Putamen (tissue), 1 donor: ENCODE results near the gene MLKL.
"Not testable (repeated sequence)": the region's sequence is repeated elsewhere in the genome, so short reads cannot be mapped to it uniquely, and the experiment has no call there.

Experiments
- DNase-seq: peaks from one replicate; pipeline ENCODE4 v3.0.0-alpha.2; 2016; ENCODE audit warnings: low spot score

Gene MLKL

GRCh38 chr16:74699666-74700065 lies 996 bp downstream of the MLKL start:
- DNase-seq: no peak

DNA sequence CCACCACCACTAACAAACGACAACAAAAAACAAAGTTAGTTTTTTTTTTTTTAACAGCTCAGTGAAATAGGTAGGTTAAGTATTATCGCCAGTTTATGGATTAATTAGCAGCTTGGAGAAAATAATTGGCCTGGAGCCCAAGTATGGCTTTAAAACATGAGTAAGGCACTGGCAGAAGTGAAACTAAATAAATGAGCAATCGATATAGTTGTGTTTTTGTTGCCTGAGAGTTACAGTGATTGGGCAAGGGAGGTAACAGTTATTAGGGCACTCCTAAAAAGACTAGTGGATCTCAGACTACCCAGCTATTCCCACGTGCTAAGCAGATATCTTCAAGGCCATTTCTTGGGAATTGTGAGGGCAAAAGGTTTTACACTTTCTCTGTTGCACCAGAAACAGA lies 2.4 kb downstream of the MLKL start:
- DNase-seq: no peak

- DNase-seq: peak; percentile 93
Measured at GRCh38 chr16:74695450-74696422, 4.9 kb downstream of the MLKL start.

DNA sequence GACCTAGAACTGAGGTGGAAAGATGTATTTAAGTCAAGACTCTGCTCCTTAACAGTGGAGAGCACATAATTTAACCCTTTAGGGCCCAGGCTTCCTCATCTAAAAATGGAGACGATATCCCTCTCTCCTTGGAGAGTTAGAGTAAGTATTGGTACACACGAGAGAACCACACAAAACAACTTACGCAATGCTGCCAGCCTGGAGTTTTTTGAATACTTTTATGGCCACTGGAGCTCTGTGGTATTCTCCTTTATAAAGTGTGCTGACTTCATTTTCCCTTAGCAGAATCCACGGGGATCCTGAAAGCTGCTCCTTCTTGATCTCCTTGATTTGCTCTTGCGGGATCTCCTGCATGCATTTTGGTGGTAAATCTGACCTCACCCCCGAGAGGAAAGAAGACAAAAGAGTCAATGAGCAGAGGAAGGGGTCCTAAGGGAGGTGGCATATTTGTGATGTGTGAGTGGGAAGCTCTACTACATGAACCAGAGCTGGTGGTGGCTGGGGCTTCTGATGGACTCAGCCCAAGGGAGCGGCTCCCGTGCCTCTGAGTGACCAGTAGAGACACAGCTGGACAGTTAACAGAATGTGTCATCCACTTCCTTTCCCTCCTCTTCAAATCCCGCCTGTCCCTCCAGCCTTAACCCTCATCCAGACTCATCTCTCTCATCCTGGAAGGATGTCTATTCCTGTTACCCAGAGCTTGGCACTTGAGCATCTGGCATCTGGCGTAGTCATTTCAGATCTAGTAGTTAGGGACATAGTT lies 9.4 kb downstream of the MLKL start:
- no peak for DNase-seq

- DNase-seq: no peak
Measured at GRCh38 chr16:74682556-74682955, 18.1 kb downstream of the MLKL start.

- no peak for DNase-seq
Measured at GRCh38 chr16:74680681-74681080, 20.0 kb downstream of the MLKL start.

- DNase-seq: no peak
Measured at GRCh38 chr16:74679983-74680382, 20.7 kb downstream of the MLKL start.

DNA sequence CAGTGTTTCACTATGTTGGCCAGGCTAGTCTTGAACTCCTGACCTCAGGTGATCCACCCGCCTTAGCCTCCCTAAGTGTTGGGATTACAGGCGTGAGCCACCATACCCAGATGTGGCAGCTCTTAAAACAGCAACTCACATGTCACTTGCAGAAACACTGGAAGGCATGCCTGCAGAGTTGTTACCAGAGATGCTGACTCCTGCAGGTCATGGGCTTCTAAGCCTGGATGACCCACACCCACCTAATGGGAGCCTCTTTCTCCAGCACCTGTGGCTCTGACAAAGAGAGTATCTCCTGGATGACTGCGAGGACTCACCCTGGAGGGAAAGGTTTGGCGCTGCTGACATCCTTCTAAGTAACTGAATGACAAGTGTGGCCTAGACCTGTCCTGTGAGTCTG lies 22.8 kb downstream of the MLKL start:
- DNase-seq: no peak

- DNase-seq: no peak
Measured at GRCh38 chr16:74673876-74674275, 26.8 kb downstream of the MLKL start.

- not testable (repeated sequence) for DNase-seq
Measured at GRCh38 chr16:74668877-74669276, 31.8 kb downstream of the MLKL start.

GRCh38 chr16:74667255-74667700 lies 33.4 kb downstream of the MLKL start:
- DNase-seq: peak; percentile 15

DNA sequence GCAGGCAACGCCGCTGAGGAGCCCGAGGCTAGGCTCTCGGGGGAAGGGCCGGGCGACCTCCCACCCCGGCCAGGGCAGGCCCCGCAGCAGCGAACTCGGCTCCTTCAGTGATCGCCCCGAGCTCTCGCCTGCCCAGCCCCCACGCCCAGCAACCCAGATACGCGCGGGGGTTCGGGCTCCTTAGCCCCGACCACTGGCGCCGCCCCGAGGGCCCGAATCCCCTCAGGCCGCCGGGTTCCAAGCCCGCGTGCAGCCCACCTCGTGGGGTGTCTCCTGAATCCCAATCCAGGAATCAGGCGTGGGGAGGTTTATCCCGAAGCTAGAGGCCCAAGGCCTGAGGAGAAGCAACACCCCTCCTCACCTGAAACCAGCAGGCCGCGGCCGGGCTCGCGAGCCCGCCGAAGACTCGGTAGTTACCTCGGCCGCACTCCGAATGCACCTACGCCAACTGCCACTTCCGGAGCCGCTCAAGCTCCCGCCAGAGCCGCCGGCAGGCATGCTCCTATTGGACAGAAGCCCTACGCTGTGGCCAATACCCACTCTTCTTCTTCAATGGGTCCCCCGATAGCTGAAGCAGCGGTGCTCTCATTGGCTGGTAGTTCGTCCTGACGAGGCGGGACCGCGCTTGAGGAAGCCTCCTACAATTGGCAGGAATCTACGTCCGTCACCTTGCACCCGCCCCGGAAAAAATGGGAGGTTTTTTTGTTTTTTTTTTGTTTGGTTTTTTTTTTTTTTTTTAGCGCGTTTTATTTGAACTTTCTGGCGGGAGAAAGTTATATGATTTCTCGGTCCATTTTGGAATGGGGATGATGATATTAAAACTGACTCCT lies 34.0 kb downstream of the MLKL start, which contains the start of gene RFWD3:
TSS of gene RFWD3 (minus strand) at position 453 of the 830 bp plus-strand sequence. CDS start 5,428 bp downstream, outside the sequence.
- peak; percentile 98 for DNase-seq

DNA sequence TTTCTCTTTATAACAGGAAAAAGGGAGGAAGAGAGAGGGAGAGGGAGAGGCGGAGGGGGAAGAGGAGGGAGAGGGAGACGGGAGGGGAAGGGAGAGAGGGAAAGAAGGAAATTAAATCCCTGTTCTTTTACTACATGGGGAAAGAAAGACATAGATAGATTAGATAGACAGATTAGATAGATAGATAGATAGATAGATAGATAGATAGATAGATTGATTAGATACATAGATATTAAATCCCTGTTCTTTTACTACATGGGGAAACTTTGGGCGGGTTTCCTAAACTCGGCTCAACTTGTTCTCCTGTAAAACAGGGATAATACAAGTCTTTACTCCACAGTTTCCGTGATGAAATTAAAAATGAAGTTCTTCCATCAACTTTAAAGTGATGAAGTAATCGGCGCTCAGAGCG lies 34.6 kb downstream of the MLKL start:
- DNase-seq: no peak

- no peak for DNase-seq
Measured at GRCh38 chr16:74661064-74661463, 39.6 kb downstream of the MLKL start.

GRCh38 chr16:74660383-74660782 lies 40.3 kb downstream of the MLKL start:
- DNase-seq: no peak

DNA sequence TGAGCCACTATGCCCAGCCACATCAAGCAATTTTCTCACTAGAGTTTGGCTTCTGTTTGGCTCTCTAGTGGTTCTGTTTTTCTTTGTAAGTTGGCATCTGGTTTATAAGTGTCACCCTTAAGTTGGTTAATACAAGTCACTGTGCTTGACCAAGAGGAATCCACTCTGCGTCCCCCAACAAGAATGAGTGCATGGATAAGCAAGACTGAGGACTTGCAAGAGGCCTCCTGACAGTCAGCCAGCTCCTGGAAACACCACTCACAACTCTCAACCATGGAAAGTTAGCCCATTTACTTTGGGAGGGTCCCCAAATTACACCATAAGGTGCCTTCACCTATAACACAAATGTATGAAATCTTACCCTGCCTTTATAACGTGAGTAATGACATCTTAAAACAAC lies 41.6 kb downstream of the MLKL start:
- no peak for DNase-seq

- no peak for DNase-seq
Measured at GRCh38 chr16:74657870-74658642, 42.6 kb downstream of the MLKL start.

DNA sequence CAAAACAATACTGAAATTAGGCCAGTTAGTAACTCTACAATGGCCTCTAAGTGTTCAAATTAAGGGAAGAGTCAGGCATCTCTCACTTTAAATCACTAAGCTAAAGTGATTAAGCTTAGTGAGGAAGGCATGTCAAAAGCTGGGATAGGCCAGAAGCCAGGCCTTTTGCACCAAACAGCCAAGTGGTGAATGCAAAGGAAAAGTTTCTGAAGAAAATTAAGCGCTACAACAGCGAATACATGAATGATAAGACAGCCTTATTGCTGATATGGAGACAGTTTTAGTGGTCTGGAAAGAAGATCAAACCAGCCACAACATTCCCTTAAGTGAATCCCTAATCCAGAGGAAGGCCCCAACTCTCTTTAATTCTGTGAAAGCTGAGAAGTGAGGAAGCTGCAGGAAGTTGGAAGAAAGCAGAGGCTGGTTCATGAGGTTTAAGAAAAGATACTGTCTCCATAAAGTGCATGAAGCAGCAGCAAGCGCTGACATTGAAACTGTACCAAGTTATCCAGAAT lies 46.1 kb downstream of the MLKL start:
- DNase-seq: no peak

- DNase-seq: not testable (repeated sequence)
Measured at GRCh38 chr16:74652883-74653282, 47.8 kb downstream of the MLKL start.

DNA sequence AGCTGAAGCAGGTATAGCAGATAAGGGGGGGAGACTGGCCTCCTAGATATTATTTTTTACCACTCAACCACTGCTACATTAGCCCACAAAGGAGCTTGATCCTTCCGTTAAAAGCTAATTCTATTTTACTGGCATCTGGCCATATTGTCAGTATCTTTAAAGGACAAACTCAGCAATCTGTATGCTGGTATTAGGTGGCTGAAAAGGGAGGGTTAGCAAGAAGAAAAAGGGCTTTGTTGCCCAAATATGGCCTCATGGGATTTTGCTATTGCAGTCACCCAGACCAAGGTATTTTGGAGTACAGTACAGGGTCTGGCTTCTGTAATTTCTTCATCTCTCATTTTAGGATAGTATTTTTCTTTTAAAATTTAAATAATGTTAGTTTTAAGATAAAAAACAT lies 48.4 kb downstream of the MLKL start:
- DNase-seq: no peak

GRCh38 chr16:74651841-74652240 lies 48.8 kb downstream of the MLKL start:
- no peak for DNase-seq
